ENCODE measurements around the gene SLC38A9. TPM values are rescaled to one million over a fixed set of nuclear protein-coding genes. Genes with fewer than 3 reads are reported as not detected.
"Not testable (repeated sequence)": the region's sequence is repeated elsewhere in the genome, so short reads cannot be mapped to it uniquely, and the experiment has no call there.

The SLC38A9 gene
- total and polyA plus RNA-seq, 2 of the 8 experiments (the other 6 are each of a cell fraction or from before 2014, with no cell fraction given) = 29.2 to 43.7 TPM

DNA sequence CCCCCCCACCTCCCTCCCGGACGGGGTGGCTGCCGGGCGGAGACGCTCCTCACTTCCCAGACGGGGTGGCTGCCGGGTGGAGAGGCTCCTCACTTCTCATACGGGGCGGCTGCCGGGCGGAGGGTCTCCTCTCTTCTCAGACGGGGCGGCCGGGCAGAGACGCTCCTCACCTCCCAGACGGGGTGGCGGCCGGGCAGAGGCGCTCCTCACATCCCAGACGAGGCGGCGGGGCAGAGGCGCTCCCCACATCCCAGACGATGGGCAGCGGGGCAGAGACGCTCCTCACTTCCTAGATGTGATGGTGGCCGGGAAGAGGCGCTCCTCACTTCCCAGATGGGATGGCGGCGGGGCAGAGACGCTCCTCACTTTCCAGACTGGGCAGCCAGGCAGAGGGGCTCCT, 15.4 kb downstream of the SLC38A9 start:
- H3K36me3 ChIP-seq (ENCODE audit: control insufficient read depth in 2 of 4, insufficient read depth in 4 of 4, low read length in 3 of 4) = peaks cover 0 to 19% (median 5%) of the 10 kb centered on the region in 4 experiments; a peak in 3 of 8 replicates
- H3K4me1 ChIP-seq (replicated peaks in 1 of 4; ENCODE audit: control insufficient read depth in 3 of 4, insufficient read depth in 4 of 4, low read length in 3 of 4); H2AFZ ChIP-seq (ENCODE audit: low read length); H3K4me3 ChIP-seq (ENCODE audit: extremely low read depth in 1 of 4, insufficient read depth in 2 of 4, low read depth in 3 of 4, low read length in 4 of 4); POLR2A ChIA-PET (ENCODE audit: partially characterized antibody); H3K9ac ChIP-seq (replicated peaks in 1 of 4; ENCODE audit: extremely low read depth in 1 of 4, low read depth in 3 of 4, low read length in 3 of 4); H2BK12ac ChIP-seq (ENCODE audit: low read depth, low read length); H3K27ac ChIP-seq (ENCODE audit: low read depth, low read length); H2BK20ac ChIP-seq (ENCODE audit: low read length); H4K91ac ChIP-seq (replicated peaks; ENCODE audit: insufficient read length, low read length); H2BK5ac ChIP-seq (ENCODE audit: low read depth, low read length); H3K27me3 ChIP-seq (replicated peaks in 1 of 4; ENCODE audit: control insufficient read depth in 3 of 4, extremely low read depth in 1 of 4, insufficient read depth in 3 of 4, low read length in 3 of 4); H3K79me1 ChIP-seq (ENCODE audit: low read depth, low read length); FAIRE-seq; H3K79me2 ChIP-seq (ENCODE audit: control insufficient read depth in 1 of 2, insufficient read depth in 2 of 2, low read length in 2 of 2); H3K14ac ChIP-seq (ENCODE audit: insufficient read length); H3K56ac ChIP-seq (replicated peaks; ENCODE audit: insufficient read length, low read depth, low read length); H3K4ac ChIP-seq (replicated peaks; ENCODE audit: insufficient read length, low read depth, low read length); H3K23ac ChIP-seq (ENCODE audit: insufficient read length); H3K23me2 ChIP-seq (ENCODE audit: low read depth, low read length); H3K9me3 ChIP-seq (ENCODE audit: insufficient read depth in 2 of 2, low read depth in 1 of 2, low read length in 1 of 2); H3K4me2 ChIP-seq (ENCODE audit: insufficient read depth in 1 of 2, low read depth in 2 of 2, low read length in 2 of 2); H3K18ac ChIP-seq (ENCODE audit: extremely low read depth, low read length); H2BK120ac ChIP-seq (replicated peaks; ENCODE audit: low read depth, low read length); H2AK5ac ChIP-seq (ENCODE audit: low read depth, low read length); H4K8ac ChIP-seq (ENCODE audit: extremely low read depth, insufficient read depth, low read length); H2BK15ac ChIP-seq (ENCODE audit: low read length); DNase-seq (ENCODE audit: low read depth in 1 of 2, low spot score in 2 of 2); H4K20me1 ChIP-seq (replicated peaks in 1 of 2; ENCODE audit: control insufficient read depth in 1 of 2, insufficient read depth in 2 of 2, low read length in 2 of 2); H4K5ac ChIP-seq (ENCODE audit: insufficient read length, low read depth, low read length): not testable (repeated sequence)
- WGBS, 2 experiments (ENCODE audit: extremely low coverage in 1 of 2, insufficient coverage in 1 of 2, insufficient read length in 1 of 2, insufficient replicate concordance in 2 of 2, low coverage in 1 of 2, low lambda C conversion rate in 2 of 2, missing lambda C conversion rate in 1 of 2) = no CpG with 5 or more reads among the region's 31 CpGs
- CTCF ChIA-PET (ENCODE audit: partially characterized antibody) = interaction anchor here (1.0 kb wide), 1 partner anchor 290 kb away, joined by 3 read pairs; no protein-coding TSS in a partner anchor

All from H1 (cell line).